ENCODE data around the gene NLRP5. TPM values are rescaled to one million over a fixed set of nuclear protein-coding genes. Genes with fewer than 3 reads are reported as not detected.

The NLRP5 gene
- total RNA-seq, 3 donors from 2014 or later, result 0.44 to 0.98 TPM; not detected in 1

- Histone ChIP-seq H3K9me3 (no peaks in the 10 kb centered on the region), H3K36me3 (no peaks in the 10 kb centered on the region), H3K27ac (peak overlapping the region; percentile 89 to 90), H3K4me1 (peaks cover 0 to 4% of the 10 kb centered on the region in 2 donors), H3K27me3 (no peaks in the 10 kb centered on the region), H3K4me3 (no peak overlapping the region)
- TF ChIP-seq POLR2AphosphoS5 (IDR thresholded peaks at IDR 0.05) (no peak), POLR2A (IDR thresholded peaks at IDR 0.05) (no peak), CTCF (IDR thresholded peaks at IDR 0.05) (no peak)
- no peak for DNase-seq (ENCODE audit: low spot score in 2 of 2)
- intact Hi-C loops (cut with DNase I; ENCODE audit: low total_unique reads), result no loop called here
These were observed 102.8 kb downstream of the NLRP5 start for GRCh38 chr19:56089344-56089743.

- Histone ChIP-seq H3K4me1 (peaks cover 0 to 4% of the 10 kb centered on the region in 2 donors), H3K4me3 (peak overlapping the region in 2 of 3 donors; percentile 44 to 63), H3K27ac (peak overlapping the region; percentile 89 to 90), H3K36me3 (no peaks in the 10 kb centered on the region), H3K27me3 (no peaks in the 10 kb centered on the region), H3K9me3 (no peaks in the 10 kb centered on the region)
- TF ChIP-seq POLR2AphosphoS5 (IDR thresholded peaks at IDR 0.05) (peak in 2 of 3 donors; percentile 30 to 49), POLR2A (IDR thresholded peaks at IDR 0.05) (no peak)
- peak in 1 of 2 donors; percentile 61 for DNase-seq (ENCODE audit: low spot score in 2 of 2)
- intact Hi-C loops (cut with DNase I; ENCODE audit: low total_unique reads), result no loop called here
These were observed 104.5 kb downstream of the NLRP5 start for GRCh38 chr19:56091066-56091490.

- Histone ChIP-seq H3K4me3 (peak overlapping the region in 2 of 3 donors; percentile 44 to 63), H3K4me1 (peaks cover 0 to 4% of the 10 kb centered on the region in 2 donors), H3K27ac (peak overlapping the region; percentile 89 to 90), H3K9me3 (no peaks in the 10 kb centered on the region), H3K36me3 (no peaks in the 10 kb centered on the region), H3K27me3 (no peaks in the 10 kb centered on the region)
- DNase-seq (ENCODE audit: low spot score in 2 of 2), result peak; percentile 62 to 66
- intact Hi-C loops (cut with DNase I; ENCODE audit: low total_unique reads), result no loop called here
- TF ChIP-seq POLR2A (IDR thresholded peaks at IDR 0.05) (no peak), POLR2AphosphoS5 (IDR thresholded peaks at IDR 0.05) (peak in 1 of 3 donors; percentile 14)
These were observed 105.4 kb downstream of the NLRP5 start for GRCh38 chr19:56091751-56092546.

GRCh38 chr19:56092685-56093631 lies 106.4 kb downstream of the NLRP5 start:
- intact Hi-C loops (cut with DNase I; ENCODE audit: low total_unique reads), result no loop called here
- TF ChIP-seq POLR2A (IDR thresholded peaks at IDR 0.05), result no peak
- no peak for TF ChIP-seq CTCF (IDR thresholded peaks at IDR 0.05)
- Histone ChIP-seq H3K27ac (peak overlapping the region; percentile 23 to 89), H3K4me1 (peaks cover 0 to 4% of the 10 kb centered on the region in 2 donors), H3K36me3 (no peaks in the 10 kb centered on the region), H3K9me3 (no peaks in the 10 kb centered on the region), H3K27me3 (no peaks in the 10 kb centered on the region), H3K4me3 (no peak overlapping the region)
- no peak for DNase-seq (ENCODE audit: low spot score in 2 of 2)

- intact Hi-C loops (cut with DNase I; ENCODE audit: low total_unique reads), result no loop called here
- TF ChIP-seq POLR2AphosphoS5 (IDR thresholded peaks at IDR 0.05) (no peak), POLR2A (IDR thresholded peaks at IDR 0.05) (no peak), CTCF (IDR thresholded peaks at IDR 0.05) (no peak)
- no peak overlapping the region for H3K4me3 ChIP-seq
- H3K4me1 ChIP-seq, result peaks cover 0 to 4% of the 10 kb centered on the region in 2 donors
- H3K36me3 ChIP-seq, result no peaks in the 10 kb centered on the region
- no peaks in the 10 kb centered on the region for H3K27me3 ChIP-seq
- no peaks in the 10 kb centered on the region for H3K9me3 ChIP-seq
- DNase-seq (ENCODE audit: low spot score in 2 of 2), result no peak
- no peak overlapping the region for H3K27ac ChIP-seq
These were observed 107.9 kb downstream of the NLRP5 start for GRCh38 chr19:56094449-56094848.
